Iris pigment epithelial cell (primary cell): ENCODE data around the gene WNT7A.

Source experiments
- DNase-seq: peaks from one replicate; pipeline ENCODE4 v3.0.0-alpha.2; 2011; ENCODE audit warnings: low read depth

Gene WNT7A

DNA sequence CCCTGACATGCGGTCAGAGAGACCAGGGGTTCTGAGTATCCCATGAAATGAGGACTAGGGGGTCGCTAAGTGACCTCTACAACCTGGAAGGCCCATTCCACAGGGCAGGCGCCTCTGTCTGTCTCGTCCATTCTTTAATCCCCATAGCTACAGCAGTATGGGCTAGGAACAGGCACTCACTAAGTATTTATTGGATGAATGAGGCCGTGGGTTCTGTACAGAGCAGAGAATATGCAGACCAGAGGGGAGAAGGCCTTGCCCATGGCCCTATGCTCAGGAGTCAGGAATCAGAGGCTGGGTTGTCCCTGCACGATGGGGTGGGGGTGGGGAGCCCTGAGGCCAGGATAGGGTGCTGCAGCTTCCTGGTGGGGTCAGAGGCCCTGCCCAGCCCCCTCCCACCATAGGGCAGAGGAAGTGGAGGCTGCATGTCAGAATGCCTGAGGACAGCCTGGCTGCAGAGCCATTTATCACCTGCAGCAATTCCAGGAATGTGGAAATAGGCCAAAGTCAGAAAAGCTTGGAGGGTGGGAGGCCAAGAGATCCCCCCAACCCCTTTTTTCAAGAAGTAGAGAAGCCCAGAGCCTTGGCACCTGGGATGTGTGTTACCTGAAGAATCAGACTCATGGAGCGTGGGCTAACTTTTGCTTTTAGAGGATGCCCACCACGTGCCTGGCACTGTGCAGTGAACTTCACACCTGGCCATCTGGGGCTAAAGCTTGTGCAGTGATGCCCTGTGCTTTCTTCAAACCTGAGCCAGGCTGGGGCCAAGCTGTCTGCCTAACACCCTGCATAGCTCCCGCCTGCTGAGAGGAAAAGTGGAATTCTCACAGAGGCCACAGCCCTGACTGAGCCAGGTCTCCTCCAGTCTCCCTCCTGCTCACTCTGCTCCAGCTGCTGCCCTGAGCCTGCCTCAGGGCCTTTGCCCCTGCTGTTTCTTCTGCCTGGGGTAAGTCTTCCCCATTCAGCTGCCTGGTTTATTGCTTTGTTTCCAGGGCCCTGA, 109.4 kb downstream of the WNT7A start:
- no peak for DNase-seq

DNA sequence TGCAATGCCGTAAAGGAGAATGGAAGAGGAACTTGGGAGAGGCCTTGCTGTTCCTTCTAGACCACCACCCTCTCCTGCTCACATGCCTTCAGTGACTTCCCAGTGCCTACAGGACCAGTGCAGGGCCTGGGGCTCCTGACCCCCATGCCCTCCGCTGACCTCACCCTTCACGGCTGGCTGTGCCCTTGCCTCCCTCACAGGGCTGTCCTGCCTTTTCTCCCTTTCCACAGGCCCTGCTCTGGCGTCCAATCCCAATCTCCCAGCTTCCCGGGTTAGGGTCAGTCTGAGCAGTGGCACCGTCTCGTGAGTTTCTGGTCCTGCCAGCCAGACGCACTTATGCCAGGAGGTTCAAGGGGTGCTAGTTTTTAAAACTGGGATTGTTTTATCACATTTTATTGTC, 110.4 kb downstream of the WNT7A start:
- no peak for DNase-seq

DNA sequence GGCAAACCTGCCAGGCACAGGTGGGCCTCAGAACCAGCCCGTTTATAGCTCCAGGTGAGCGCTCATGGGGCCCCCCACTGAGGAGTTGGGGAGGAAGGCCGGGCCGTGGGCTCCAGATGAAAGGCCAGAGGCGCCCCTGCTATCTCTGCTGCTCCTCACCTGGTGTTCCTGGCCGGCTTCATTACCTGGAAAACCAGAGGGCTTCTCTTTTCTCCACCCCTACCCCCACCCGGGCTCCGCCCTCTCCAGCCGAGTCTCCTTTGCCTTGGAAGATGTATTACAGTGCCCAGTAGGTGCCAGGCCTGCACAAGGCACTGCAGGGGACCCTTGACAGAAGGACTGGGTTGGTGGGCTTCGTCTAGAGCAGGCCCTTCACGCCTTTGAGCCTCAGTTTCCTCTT, 111.4 kb downstream of the WNT7A start:
- DNase-seq, result no peak

DNA sequence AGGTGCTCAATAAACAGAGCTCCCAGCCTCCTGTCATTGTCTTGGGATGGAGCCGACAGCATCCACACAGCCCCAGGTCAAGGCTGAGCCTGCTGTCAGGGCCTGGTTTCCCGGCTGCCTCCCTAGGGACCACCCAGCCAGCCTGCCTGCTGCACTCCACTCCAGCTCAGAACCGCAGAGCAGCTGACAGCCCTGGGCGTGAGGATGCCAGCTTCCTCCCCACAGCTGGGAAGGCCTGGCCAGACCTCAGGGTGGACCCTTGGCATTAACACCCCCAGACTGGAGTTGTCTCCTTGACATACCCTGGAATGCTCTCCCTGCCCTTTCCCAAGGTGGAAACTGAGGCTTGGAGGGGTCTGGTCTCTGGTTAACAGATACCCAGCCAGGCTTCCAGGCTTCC, 112.0 kb downstream of the WNT7A start:
- DNase-seq, result no peak

DNA sequence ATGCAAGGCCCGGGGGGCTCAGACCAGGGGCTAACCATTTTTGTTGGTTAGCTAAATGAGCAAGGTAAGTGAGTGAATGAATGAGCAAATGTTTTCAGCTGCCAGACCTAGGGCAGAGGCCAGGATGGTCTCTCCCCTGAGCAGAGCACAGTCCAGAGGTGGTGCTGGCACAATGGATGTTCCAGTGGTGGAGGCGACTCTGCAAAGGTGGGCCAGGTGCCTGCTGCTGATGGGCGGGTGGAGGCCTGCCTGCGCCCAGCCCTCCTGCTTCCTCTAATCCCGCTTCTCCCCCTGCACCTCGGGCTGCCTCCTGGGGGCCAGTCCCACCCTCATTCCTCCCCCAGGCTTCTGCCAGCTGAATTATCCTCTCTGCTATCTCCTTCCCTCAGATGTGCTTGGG, 112.8 kb downstream of the WNT7A start:
- no peak for DNase-seq
